ENCODE results near the gene ZBTB38. TPM values are rescaled to one million over a fixed set of nuclear protein-coding genes. Genes with fewer than 3 reads are reported as not detected.
A peak's percentile ranks its signal among the peaks of the same experiment; 100 is the strongest.

The ZBTB38 gene
- total RNA-seq (100 to 1,000 TPM in 1 of 5 donors, 10 to 100 TPM in 4; 26.9 to 253 (median 64.3) TPM), polyA plus RNA-seq (10 to 100 TPM in 1 of 3 donors, 1 to 10 TPM in 2; 5.3 to 10.7 (median 9.5) TPM)
- long read RNA-seq, donor 1, transcript ZBTB38-201 (1 exons, 3,588 nt) = major isoform, 5 of 6 reads
- long read RNA-seq, donor 1, partial matches to known transcripts = 0 of 6 reads
- long read RNA-seq, donor 1, other reads (novel, unspliced or antisense) = 0 of 6 reads
- long read RNA-seq, donor 2, transcript ZBTB38-201 (1 exons, 3,588 nt) = major isoform, 6 of 12 reads
- long read RNA-seq, donor 2, partial matches to known transcripts = 0 of 12 reads
- long read RNA-seq, donor 2, other reads (novel, unspliced or antisense) = 0 of 12 reads
- long read RNA-seq, donor 3, transcript ZBTB38-201 (1 exons, 3,588 nt) = major isoform, 12 of 15 reads
- long read RNA-seq, donor 3, partial matches to known transcripts = 0 of 15 reads
- long read RNA-seq, donor 3, other reads (novel, unspliced or antisense) = 0 of 15 reads
- long read RNA-seq, donor 4, partial matches to known transcripts = 0 of 3 reads
- long read RNA-seq, donor 4, other reads (novel, unspliced or antisense) = 0 of 3 reads
- long read RNA-seq, donor 5, transcript ZBTB38-201 (1 exons, 3,588 nt) = major isoform, 17 of 21 reads
- long read RNA-seq, donor 5, partial matches to known transcripts = 0 of 21 reads
- long read RNA-seq, donor 5, other reads (novel, unspliced or antisense) = 0 of 21 reads
- long read RNA-seq, donor 6 = 0 reads
- long read RNA-seq, donor 7, transcript ZBTB38-201 (1 exons, 3,588 nt) = major isoform, 24 of 29 reads
- long read RNA-seq, donor 7, partial matches to known transcripts = 0 of 29 reads
- long read RNA-seq, donor 7, other reads (novel, unspliced or antisense) = 0 of 29 reads
- long read RNA-seq, donor 8, transcript ZBTB38-201 (1 exons, 3,588 nt) = major isoform, 12 of 16 reads
- long read RNA-seq, donor 8, partial matches to known transcripts = 0 of 16 reads
- long read RNA-seq, donor 8, other reads (novel, unspliced or antisense) = 0 of 16 reads
- long read RNA-seq, donor 9, transcript ZBTB38-201 (1 exons, 3,588 nt) = major isoform, 27 of 30 reads
- long read RNA-seq, donor 9, partial matches to known transcripts = 0 of 30 reads
- long read RNA-seq, donor 9, other reads (novel, unspliced or antisense) = 0 of 30 reads
- long read RNA-seq, donor 10, transcript ZBTB38-201 (1 exons, 3,588 nt) = major isoform, 7 of 10 reads
- long read RNA-seq, donor 10, partial matches to known transcripts = 0 of 10 reads
- long read RNA-seq, donor 10, other reads (novel, unspliced or antisense) = 0 of 10 reads

DNA sequence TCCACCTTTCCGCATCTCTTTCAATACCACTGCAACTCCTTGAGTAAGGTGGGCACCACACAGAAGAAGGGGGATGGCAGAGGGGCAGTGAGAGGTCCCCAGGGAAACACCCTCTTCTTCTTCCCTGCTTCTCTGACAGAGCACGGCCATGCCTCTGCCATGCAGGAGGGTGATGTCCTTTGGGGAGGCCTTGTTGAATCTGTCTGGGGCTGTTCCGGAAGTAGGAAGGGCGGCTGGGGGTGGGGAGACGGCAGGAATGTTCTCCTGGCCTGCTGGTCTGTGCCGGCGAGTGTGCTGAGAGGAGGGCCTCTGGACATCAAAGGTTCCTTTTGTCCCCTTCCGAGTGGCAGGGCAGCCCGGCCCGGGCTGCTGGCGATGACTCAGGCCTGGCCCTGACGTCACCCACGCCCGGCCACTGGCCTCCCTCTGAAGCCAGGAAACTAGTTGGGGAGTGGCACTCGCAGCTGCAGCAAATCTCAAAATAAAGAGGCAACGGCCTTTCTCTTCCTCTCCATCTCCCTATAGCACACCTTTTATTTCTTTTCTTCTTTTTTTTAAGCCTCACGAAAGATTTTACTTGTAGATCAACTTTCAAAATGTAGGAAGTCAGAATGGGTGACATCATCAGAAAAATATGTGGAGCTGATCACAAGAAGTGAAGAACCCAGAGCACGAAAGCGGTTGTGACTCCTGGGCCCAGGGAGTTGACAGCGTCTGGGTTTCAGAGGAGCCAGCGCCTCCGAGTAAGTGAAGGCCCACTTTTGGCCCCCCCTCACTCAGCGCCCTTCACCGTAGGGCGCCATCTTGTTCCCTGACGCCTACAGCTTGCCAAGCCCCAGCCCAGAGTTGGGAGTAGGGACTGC lies at the start of gene ZBTB38:
Gene ZBTB38 (plus strand): TSS at position 443 of the 863 bp plus-strand sequence. CDS start 73,885 bp downstream, outside the sequence.
- peak; percentile 93 to 96 for DNase-seq
- Histone ChIP-seq H3K4me1 (peaks cover 31 to 47% (median 38%) of the 10 kb centered on the region in 4 donors), H3K27ac (peak within 1 kb of the TSS; percentile 56 to 93 (median 87)), H3K36me3 (no peaks in the 10 kb centered on the region), H3K4me3 (peak within 1 kb of the TSS; percentile 16 to 35 (median 33)), H3K9me3 (no peaks in the 10 kb centered on the region), H3K27me3 (no peaks in the 10 kb centered on the region)
- WGBS, 5 donors = 27 to 41% (median 31%) methylated on average over 26 of the region's 26 CpGs
- intact Hi-C loops (cut with DNase I; ENCODE audit: low total_unique reads) = no loop called here
- no peak for TF ChIP-seq EP300 (IDR thresholded peaks at IDR 0.05)
- peak; percentile 57 to 86 (median 86) for TF ChIP-seq POLR2AphosphoS5 (IDR thresholded peaks at IDR 0.05)

- Histone ChIP-seq H3K9me3 (no peaks in the 10 kb centered on the region), H3K27ac (no peak overlapping the region), H3K36me3 (no peaks in the 10 kb centered on the region), H3K27me3 (no peaks in the 10 kb centered on the region), H3K4me3 (no peak overlapping the region), H3K4me1 (no peaks in the 10 kb centered on the region)
- intact Hi-C loops (cut with DNase I; ENCODE audit: low total_unique reads) = no loop called here
- no peak for DNase-seq
- TF ChIP-seq POLR2AphosphoS5 (IDR thresholded peaks at IDR 0.05) (no peak), POLR2A (IDR thresholded peaks at IDR 0.05) (no peak), EP300 (IDR thresholded peaks at IDR 0.05) (no peak), CTCF (IDR thresholded peaks at IDR 0.05) (no peak)
Observed at GRCh38 chr3:141320399-141321108, 47.8 kb upstream of the ZBTB38 start.

DNA sequence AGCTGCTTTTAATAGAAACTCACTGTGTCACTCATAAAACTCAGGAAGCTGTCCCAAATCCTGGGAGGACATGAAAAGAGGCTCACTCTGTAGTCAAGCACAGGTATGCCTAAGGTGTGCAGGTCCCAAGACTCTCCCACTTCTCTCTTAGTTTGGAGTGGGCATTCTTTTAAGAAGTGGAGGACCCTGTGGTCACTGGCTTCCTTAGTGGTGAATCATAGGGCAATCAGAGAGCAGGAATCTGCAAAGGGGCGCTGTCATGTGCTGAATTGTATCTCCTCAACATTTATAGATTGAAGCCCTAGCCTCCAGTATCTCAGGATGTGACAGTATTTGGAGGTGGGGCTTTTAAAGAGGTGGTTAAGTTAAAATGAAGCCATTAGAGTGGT lies 47.2 kb upstream of the ZBTB38 start:
- TF ChIP-seq POLR2AphosphoS5 (IDR thresholded peaks at IDR 0.05) (no peak), EP300 (IDR thresholded peaks at IDR 0.05) (no peak), POLR2A (IDR thresholded peaks at IDR 0.05) (no peak), CTCF (IDR thresholded peaks at IDR 0.05) (no peak)
- Histone ChIP-seq H3K27ac (no peak overlapping the region), H3K27me3 (no peaks in the 10 kb centered on the region), H3K4me1 (peaks cover 0 to 4% (median 2%) of the 10 kb centered on the region in 4 donors), H3K4me3 (no peak overlapping the region), H3K9me3 (no peaks in the 10 kb centered on the region), H3K36me3 (no peaks in the 10 kb centered on the region)
- 89 to 100% (median 92%) methylated on average over 1 of the region's 1 CpG for WGBS, 5 donors
- no peak for DNase-seq
- intact Hi-C loops (cut with DNase I; ENCODE audit: low total_unique reads) = no loop called here
